Immature natural killer cell (primary cell): ENCODE data around the gene HMGCR. TPM values are rescaled to one million over a fixed set of nuclear protein-coding genes. Genes with fewer than 3 reads are reported as not detected.
A peak's percentile ranks its signal among the peaks of the same experiment; 100 is the strongest.

Experiments used
- DNase-seq, 3 donors: peaks; one replicate each; pipeline ENCODE4 v3.0.0; 2022; ENCODE audit warnings: mixed read lengths in 1 of 3
- H3K27ac Mint-ChIP-seq, 6 donors: one replicate each; pipeline ENCODE4 v1.8.0; 2020; ENCODE audit warnings: mixed read lengths in 6 of 6, mild to moderate bottlenecking in 5 of 6, inconsistent platforms in 4 of 6, moderate library complexity in 3 of 6
- H3K27me3 Mint-ChIP-seq, 3 donors: one replicate each; pipeline ENCODE4 v1.8.0; 2020 to 2021; ENCODE audit warnings: low read depth in 3 of 3, mild to moderate bottlenecking in 3 of 3, mixed read lengths in 3 of 3, moderate library complexity in 3 of 3, inconsistent platforms in 1 of 3
- H3K36me3 Mint-ChIP-seq, 3 donors: one replicate each; pipeline ENCODE4 v1.8.0; 2020; ENCODE audit warnings: mixed read lengths in 3 of 3, inconsistent platforms in 2 of 3, mild to moderate bottlenecking in 2 of 3
- H3K4me1 Mint-ChIP-seq, 2 donors: one replicate each; pipeline ENCODE4 v1.8.0; 2020; ENCODE audit warnings: inconsistent platforms in 2 of 2, mild to moderate bottlenecking in 2 of 2, mixed read lengths in 2 of 2, moderate library complexity in 1 of 2
- H3K4me3 Mint-ChIP-seq, 5 donors: one replicate each; pipeline ENCODE4 v1.8.0; 2020; ENCODE audit warnings: mild to moderate bottlenecking in 5 of 5, mixed read lengths in 5 of 5, inconsistent platforms in 3 of 5, moderate library complexity in 3 of 5
- H3K9me3 Mint-ChIP-seq, 6 donors: one replicate each; pipeline ENCODE4 v1.8.0; 2020; ENCODE audit warnings: mild to moderate bottlenecking in 6 of 6, mixed read lengths in 6 of 6, inconsistent platforms in 4 of 6, moderate library complexity in 3 of 6
- polyA plus RNA-seq, 3 donors: library from polyadenylated mRNA; unstranded; fragments of 300-500 nt; fragmentation: Illumina TruSeq; gene quantifications; one replicate each; pipeline ENCODE4 v1.2.3, GENCODE V29; 2021

The HMGCR gene
- polyA plus RNA-seq, 3 donors from 2014 or later = 9.6 to 18.4 (median 11.2) TPM

DNA sequence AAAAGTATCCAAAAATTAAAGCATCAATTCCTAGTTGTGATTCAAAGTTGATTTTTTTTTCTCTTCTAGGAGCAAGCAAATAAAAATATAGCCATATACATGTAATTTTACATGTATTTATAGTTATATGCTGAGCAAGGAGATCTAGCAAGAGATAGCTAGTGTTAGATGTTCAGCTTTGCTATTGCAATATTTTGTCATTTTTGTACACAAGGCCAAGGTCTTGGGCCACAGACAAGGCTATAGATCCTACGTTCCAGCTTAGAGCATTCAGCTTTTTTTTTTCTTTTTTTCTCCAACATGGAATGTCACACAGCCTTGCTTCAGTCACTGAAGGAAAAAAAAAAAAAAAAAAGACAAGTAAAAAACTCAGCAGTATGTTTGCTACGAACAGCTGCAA lies 36.8 kb downstream of the HMGCR start:
- Mint-ChIP-seq H3K27me3 (no peaks in the 10 kb centered on the region), H3K9me3 (no peaks in the 10 kb centered on the region), H3K4me1 (no peaks in the 10 kb centered on the region), H3K27ac (no peak overlapping the region), H3K36me3 (peaks cover 16 to 20% (median 17%) of the 10 kb centered on the region in 3 donors), H3K4me3 (no peak overlapping the region)
- DNase-seq = no peak

GRCh38 chr5:75374394-75374814 lies 37.4 kb downstream of the HMGCR start:
- H3K27me3 Mint-ChIP-seq = no peaks in the 10 kb centered on the region
- DNase-seq = no peak
- H3K9me3 Mint-ChIP-seq = no peaks in the 10 kb centered on the region
- H3K4me3 Mint-ChIP-seq = no peak overlapping the region
- peaks cover 16 to 25% (median 17%) of the 10 kb centered on the region in 3 donors for H3K36me3 Mint-ChIP-seq
- H3K4me1 Mint-ChIP-seq = no peaks in the 10 kb centered on the region
- no peak overlapping the region for H3K27ac Mint-ChIP-seq

- Mint-ChIP-seq H3K4me3 (no peak overlapping the region), H3K27ac (no peak overlapping the region), H3K9me3 (no peaks in the 10 kb centered on the region), H3K4me1 (no peaks in the 10 kb centered on the region), H3K36me3 (peaks cover 16 to 35% (median 23%) of the 10 kb centered on the region in 3 donors), H3K27me3 (no peaks in the 10 kb centered on the region)
- no peak for DNase-seq
These were observed 38.4 kb downstream of the HMGCR start for GRCh38 chr5:75375414-75375813.

DNA sequence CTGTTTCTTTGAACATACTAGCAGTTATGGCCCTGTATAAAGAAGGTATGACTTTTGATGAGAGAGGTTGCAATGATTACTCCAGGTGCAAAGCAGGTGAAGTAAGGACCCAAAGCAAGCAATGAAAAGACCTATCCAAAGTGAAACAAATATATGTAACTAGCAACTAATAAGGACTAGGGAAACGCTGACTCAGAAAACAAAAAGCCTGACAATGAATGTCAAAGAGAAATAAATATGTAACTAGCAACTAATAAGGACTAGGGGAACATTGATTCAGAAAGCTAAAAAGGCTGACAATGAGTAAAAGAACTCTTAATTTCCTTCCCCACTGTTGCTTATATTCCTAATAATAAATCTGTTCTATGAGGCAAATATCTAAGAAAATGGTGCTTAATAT lies 43.1 kb downstream of the HMGCR start:
- Mint-ChIP-seq H3K4me1 (no peaks in the 10 kb centered on the region), H3K36me3 (peaks cover 22 to 45% (median 27%) of the 10 kb centered on the region in 3 donors), H3K4me3 (no peak overlapping the region), H3K27ac (peak overlapping the region in 1 of 6 donors; percentile 6), H3K27me3 (no peaks in the 10 kb centered on the region), H3K9me3 (no peaks in the 10 kb centered on the region)
- no peak for DNase-seq

GRCh38 chr5:75381456-75381855 lies 44.4 kb downstream of the HMGCR start:
- Mint-ChIP-seq H3K36me3 (peaks cover 15 to 41% (median 19%) of the 10 kb centered on the region in 3 donors), H3K27ac (no peak overlapping the region), H3K4me3 (no peak overlapping the region), H3K4me1 (no peaks in the 10 kb centered on the region), H3K27me3 (no peaks in the 10 kb centered on the region), H3K9me3 (no peaks in the 10 kb centered on the region)
- no peak for DNase-seq

GRCh38 chr5:75384218-75384617 lies 47.2 kb downstream of the HMGCR start:
- H3K9me3 Mint-ChIP-seq = no peaks in the 10 kb centered on the region
- no peaks in the 10 kb centered on the region for H3K27me3 Mint-ChIP-seq
- H3K27ac Mint-ChIP-seq = peak overlapping the region in 1 of 6 donors; percentile 33
- no peak for DNase-seq
- no peaks in the 10 kb centered on the region for H3K4me1 Mint-ChIP-seq
- H3K4me3 Mint-ChIP-seq = no peak overlapping the region
- H3K36me3 Mint-ChIP-seq = peaks cover 27 to 53% (median 29%) of the 10 kb centered on the region in 3 donors

DNA sequence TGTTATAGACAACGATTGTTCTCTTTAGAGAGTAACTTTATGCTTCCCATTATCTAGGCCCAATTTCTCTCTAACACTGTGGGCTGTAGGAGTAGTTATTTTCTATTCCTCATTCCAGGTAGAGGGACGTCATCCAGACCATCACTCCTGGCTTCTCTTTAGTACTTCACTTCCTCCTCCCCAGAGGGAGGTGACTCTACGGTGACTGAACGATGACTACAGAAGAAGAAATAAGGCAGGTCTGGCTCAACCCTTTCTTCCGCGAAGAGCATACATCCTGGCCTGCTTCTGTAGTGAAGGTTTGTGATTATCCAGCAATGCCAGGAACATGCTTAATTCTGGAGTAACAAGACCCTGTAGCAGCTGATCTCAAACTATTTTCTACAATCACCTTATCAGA lies 50.8 kb downstream of the HMGCR start:
- DNase-seq = no peak
- H3K27ac Mint-ChIP-seq = no peak overlapping the region
- H3K27me3 Mint-ChIP-seq = no peaks in the 10 kb centered on the region
- no peaks in the 10 kb centered on the region for H3K4me1 Mint-ChIP-seq
- H3K36me3 Mint-ChIP-seq = peaks cover 20 to 32% (median 23%) of the 10 kb centered on the region in 3 donors
- no peaks in the 10 kb centered on the region for H3K9me3 Mint-ChIP-seq
- no peak overlapping the region for H3K4me3 Mint-ChIP-seq

- no peaks in the 10 kb centered on the region for H3K9me3 Mint-ChIP-seq
- no peaks in the 10 kb centered on the region for H3K27me3 Mint-ChIP-seq
- H3K4me3 Mint-ChIP-seq = no peak overlapping the region
- H3K4me1 Mint-ChIP-seq = no peaks in the 10 kb centered on the region
- H3K27ac Mint-ChIP-seq = peak overlapping the region in 1 of 6 donors; percentile 3
- DNase-seq = no peak
- peaks cover 18 to 26% (median 19%) of the 10 kb centered on the region in 3 donors for H3K36me3 Mint-ChIP-seq
These were observed 52.4 kb downstream of the HMGCR start for GRCh38 chr5:75389430-75389829.

DNA sequence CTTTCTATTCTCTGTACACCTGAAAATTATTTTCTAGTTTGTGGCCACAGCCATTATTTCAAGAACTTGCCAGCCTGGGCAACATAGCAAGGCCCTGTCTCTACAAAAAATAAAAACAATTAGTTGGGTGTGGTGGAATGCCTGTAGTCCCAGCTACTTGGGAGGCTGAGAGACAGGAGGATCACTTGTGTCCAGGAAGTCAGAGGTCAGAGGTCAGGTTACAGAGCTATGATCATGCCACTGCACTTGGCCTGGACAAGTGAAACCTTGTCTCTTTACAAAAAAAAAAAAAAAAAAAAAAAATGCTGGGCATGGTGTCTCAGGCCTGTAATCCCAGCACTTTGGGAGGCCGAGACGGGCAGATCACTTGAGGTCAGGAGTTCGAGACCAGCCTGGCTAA lies 58.3 kb downstream of the HMGCR start:
- no peaks in the 10 kb centered on the region for H3K9me3 Mint-ChIP-seq
- H3K4me1 Mint-ChIP-seq = no peaks in the 10 kb centered on the region
- no peaks in the 10 kb centered on the region for H3K27me3 Mint-ChIP-seq
- no peak for DNase-seq
- peaks cover 0 to 7% (median 6%) of the 10 kb centered on the region in 3 donors for H3K36me3 Mint-ChIP-seq
- no peak overlapping the region for H3K4me3 Mint-ChIP-seq
- H3K27ac Mint-ChIP-seq = no peak overlapping the region

GRCh38 chr5:75405296-75405695 lies 68.3 kb downstream of the HMGCR start:
- Mint-ChIP-seq H3K36me3 (peaks cover 11 to 19% (median 16%) of the 10 kb centered on the region in 3 donors), H3K4me3 (no peak overlapping the region), H3K27me3 (peaks cover 0 to 2% (median 0%) of the 10 kb centered on the region in 3 donors), H3K27ac (no peak overlapping the region), H3K9me3 (no peaks in the 10 kb centered on the region), H3K4me1 (no peaks in the 10 kb centered on the region)
- DNase-seq = no peak

Other genes starting within 250 kb of the HMGCR start
- gene ANKRD31, start 100.3 kb upstream of the HMGCR start, polyA plus RNA-seq = not detected
- gene CERT1, start 174.4 kb downstream of the HMGCR start, polyA plus RNA-seq = 10 to 100 TPM in 2 of 3 donors, 1 to 10 TPM in 1; 8.2 to 22.0 (median 11.7) TPM
- gene POLK, start 174.7 kb downstream of the HMGCR start, polyA plus RNA-seq = 10 to 100 TPM in 2 of 3 donors, 1 to 10 TPM in 1; 8.0 to 17.3 (median 11.7) TPM